ENCODE data around the gene LEMD2. TPM values are rescaled to one million over a fixed set of nuclear protein-coding genes. Genes with fewer than 3 reads are reported as not detected.
A peak's percentile ranks its signal among the peaks of the same experiment; 100 is the strongest.

Gene LEMD2
- total and polyA plus RNA-seq, 2 experiments from 2014 or later = 21.5 to 67.5 TPM

DNA sequence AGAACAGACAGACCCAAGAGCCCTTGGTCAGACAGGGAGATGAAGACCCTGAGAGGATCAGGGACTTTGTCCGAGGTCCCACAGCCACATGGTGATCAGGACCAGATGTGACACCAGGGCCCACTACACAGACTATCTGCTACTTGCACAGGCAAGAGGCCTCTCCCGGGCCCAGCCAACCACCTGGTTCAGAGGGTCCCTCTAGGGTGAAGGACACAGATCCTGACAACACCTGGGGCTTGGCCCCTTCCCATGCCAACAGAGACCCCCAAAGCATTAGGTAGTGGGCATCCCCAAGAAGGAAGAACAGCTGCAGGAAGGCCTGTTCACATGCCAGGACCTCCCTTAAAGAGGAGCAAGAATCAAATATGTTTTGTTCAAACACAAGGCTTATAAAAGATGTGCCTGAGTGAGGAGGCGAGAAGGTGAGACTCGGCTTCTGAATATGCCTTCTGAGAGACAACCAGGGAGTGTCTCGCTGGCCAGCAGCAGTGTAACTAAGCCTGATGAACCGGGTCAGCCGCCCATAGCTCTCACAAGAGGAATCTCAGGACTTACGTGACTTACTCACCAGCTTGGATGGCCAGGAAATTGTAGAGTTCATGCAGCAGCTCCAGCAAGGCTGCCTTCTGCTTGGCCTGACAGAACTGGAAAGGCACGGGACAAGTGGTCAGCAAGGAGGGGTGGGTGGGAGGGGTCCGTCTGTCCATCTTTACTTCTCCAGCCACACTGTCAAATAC is 5.0 kb downstream of the LEMD2 start:
- peaks cover 37% of the 10 kb centered on the region for H3K36me3 ChIP-seq (ENCODE audit: low read depth)
- 82 to 85% methylated on average over 10 of the region's 10 CpGs for WGBS, 2 experiments (ENCODE audit: low coverage in 1 of 2, low lambda C conversion rate in 2 of 2, missing lambda C conversion rate in 2 of 2)

DNA sequence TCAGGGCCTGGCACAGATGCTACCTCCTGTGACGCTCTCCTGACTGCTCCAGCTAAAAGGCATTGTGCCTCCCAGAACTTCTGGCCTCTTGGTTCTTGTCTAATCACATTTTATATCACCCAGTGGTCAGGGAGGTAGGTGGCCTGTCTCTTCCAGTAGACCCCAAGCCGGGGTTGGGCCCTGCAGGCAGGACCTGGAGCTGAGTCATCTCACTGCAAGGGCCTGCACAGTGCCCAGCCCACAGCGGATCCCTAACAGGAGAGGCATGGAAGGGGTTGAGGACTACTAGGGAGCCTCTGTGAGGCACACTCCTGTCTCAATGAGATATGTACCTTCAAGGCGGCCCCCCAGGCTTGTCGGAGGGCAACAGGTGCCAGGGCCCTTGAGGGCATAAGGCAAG is 6.4 kb downstream of the LEMD2 start:
- Histone ChIP-seq H3K4me3 (no peak overlapping the region), H3F3A (ENCODE audit: insufficient read depth) (peaks cover 27% of the 10 kb centered on the region), H3K27ac (no peak overlapping the region), H2AFZ (no peak overlapping the region), H3K4me1 (ENCODE audit: insufficient read depth) (peaks cover 40% of the 10 kb centered on the region), H3K9me2 (ENCODE audit: insufficient read depth) (no peaks in the 10 kb centered on the region), H3K4me2 (ENCODE audit: unreplicated experiment) (no peak overlapping the region), H3K9ac (no peak overlapping the region), H3K79me2 (ENCODE audit: insufficient read depth) (peaks cover 44% of the 10 kb centered on the region), H3K36me3 (ENCODE audit: low read depth) (peaks cover 48% of the 10 kb centered on the region), H3K9me3 (ENCODE audit: low read depth) (no peaks in the 10 kb centered on the region), H3K27me3 (replicated peaks; ENCODE audit: insufficient read depth) (no peaks in the 10 kb centered on the region), H4K20me1 (ENCODE audit: insufficient read depth) (no peaks in the 10 kb centered on the region)
- 89% methylated on average over 5 of the region's 5 CpGs for WGBS, 2 experiments (ENCODE audit: low coverage in 1 of 2, low lambda C conversion rate in 2 of 2, missing lambda C conversion rate in 2 of 2)
- DNase-seq = no peak
- in situ Hi-C loops (cut with MboI) = no loop called here
- no peak for TF ChIP-seq EZH2phosphoT487 (IDR thresholded peaks at IDR 0.05; ENCODE audit: insufficient read depth, low read depth)
- no peak for TF ChIP-seq EZH2 (IDR thresholded peaks at IDR 0.05; ENCODE audit: insufficient read depth, poor library complexity, severe bottlenecking)

More for the DNA sequence above, 5.0 kb downstream of the LEMD2 start:
- DNase-seq = peak; percentile 16
- in situ Hi-C loops (cut with MboI) = no loop called here
- Histone ChIP-seq H3K79me2 (ENCODE audit: insufficient read depth) (peaks cover 44% of the 10 kb centered on the region), H3K4me3 (no peak overlapping the region), H3K27ac (no peak overlapping the region), H2AFZ (no peak overlapping the region), H3K27me3 (replicated peaks; ENCODE audit: insufficient read depth) (no peaks in the 10 kb centered on the region), H3K9ac (no peak overlapping the region), H3K4me1 (ENCODE audit: insufficient read depth) (peaks cover 43% of the 10 kb centered on the region), H3F3A (ENCODE audit: insufficient read depth) (peaks cover 31% of the 10 kb centered on the region), H3K9me2 (ENCODE audit: insufficient read depth) (no peaks in the 10 kb centered on the region), H3K4me2 (ENCODE audit: unreplicated experiment) (no peak overlapping the region), H3K9me3 (ENCODE audit: low read depth) (no peaks in the 10 kb centered on the region), H4K20me1 (ENCODE audit: insufficient read depth) (no peaks in the 10 kb centered on the region)
- TF ChIP-seq EZH2phosphoT487 (IDR thresholded peaks at IDR 0.05; ENCODE audit: insufficient read depth, low read depth) = no peak
- TF ChIP-seq EZH2 (IDR thresholded peaks at IDR 0.05; ENCODE audit: insufficient read depth, poor library complexity, severe bottlenecking) = no peak

DNA sequence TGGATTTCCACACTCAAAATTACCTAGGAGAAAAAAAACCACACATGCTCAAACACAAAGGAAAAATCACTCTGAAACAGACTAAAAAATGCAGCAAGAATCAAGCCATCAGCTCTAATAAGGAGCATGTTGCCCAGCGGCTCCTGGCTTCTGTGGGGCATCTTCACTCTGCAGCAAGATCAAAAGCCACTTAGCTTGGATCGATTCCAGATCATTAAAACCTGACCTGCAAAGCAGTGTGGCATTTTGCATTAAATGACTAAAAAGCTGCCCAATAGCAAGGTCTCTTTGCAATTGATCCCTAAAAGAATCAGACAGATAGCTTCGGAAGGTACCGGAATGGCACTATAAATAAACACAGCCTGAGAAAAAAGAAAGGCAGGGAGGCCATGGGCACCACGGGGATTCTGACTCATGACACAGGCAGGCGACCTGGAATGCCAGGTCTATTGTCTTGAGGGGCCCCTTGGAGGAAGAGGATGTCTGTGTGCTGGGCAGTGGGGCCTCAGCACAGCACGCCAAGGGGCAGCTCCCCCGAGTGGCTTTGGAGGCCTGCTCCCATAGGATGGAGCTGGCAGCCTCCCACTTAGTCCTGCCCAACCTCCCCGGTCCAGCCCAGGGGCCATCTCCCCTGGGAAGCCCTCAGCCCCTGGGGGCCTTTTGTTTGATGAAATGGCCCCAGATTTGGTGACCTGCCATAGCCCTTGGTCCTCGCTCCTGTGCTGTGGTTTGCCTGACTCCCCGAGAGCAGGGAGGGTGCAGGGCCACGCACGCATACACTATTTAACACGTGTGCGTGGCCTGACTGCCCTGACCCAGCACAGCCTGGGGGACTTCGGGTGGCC is 7.6 kb downstream of the LEMD2 start:
- Histone ChIP-seq H3K27ac (peak overlapping the region; percentile 49), H3K9me2 (ENCODE audit: insufficient read depth) (no peaks in the 10 kb centered on the region), H3K4me3 (no peak overlapping the region), H3F3A (ENCODE audit: insufficient read depth) (peaks cover 15% of the 10 kb centered on the region), H3K9me3 (ENCODE audit: low read depth) (no peaks in the 10 kb centered on the region), H3K9ac (peak overlapping the region; percentile 26; the same call in 1 of the 2 replicates), H3K4me1 (ENCODE audit: insufficient read depth) (peaks cover 28% of the 10 kb centered on the region), H4K20me1 (ENCODE audit: insufficient read depth) (no peaks in the 10 kb centered on the region), H3K36me3 (ENCODE audit: low read depth) (peaks cover 60% of the 10 kb centered on the region), H3K4me2 (ENCODE audit: unreplicated experiment) (peak overlapping the region; percentile 16), H2AFZ (no peak overlapping the region), H3K79me2 (ENCODE audit: insufficient read depth) (peaks cover 41% of the 10 kb centered on the region), H3K27me3 (replicated peaks; ENCODE audit: insufficient read depth) (no peaks in the 10 kb centered on the region)
- in situ Hi-C loops (cut with MboI) = no loop called here
- TF ChIP-seq EZH2phosphoT487 (IDR thresholded peaks at IDR 0.05; ENCODE audit: insufficient read depth, low read depth) (no peak), EZH2 (IDR thresholded peaks at IDR 0.05; ENCODE audit: insufficient read depth, poor library complexity, severe bottlenecking) (no peak)
- 75 to 78% methylated on average over 15 to 16 of the region's 16 CpGs for WGBS, 2 experiments (ENCODE audit: low coverage in 1 of 2, low lambda C conversion rate in 2 of 2, missing lambda C conversion rate in 2 of 2)
- peak; percentile 71 for DNase-seq

DNA sequence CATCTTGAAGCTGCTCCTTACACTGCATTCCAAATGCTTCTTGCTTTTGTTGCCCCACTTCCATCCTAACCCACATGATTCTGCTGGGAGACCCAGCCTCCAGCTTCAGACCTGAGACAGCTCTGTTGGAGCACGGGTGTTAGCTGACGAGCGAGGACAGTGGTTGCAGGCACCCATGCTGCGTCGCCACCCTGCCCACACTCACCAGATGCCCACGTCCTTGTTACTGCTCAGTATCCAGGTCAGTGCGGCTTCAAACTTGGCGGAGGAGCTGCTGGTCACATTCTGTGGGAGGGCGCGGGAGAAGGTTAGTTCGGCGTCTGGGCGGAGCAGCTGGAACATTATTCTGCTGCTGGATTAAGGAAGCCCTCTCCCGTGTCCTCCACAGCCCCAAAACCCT is 9.0 kb downstream of the LEMD2 start:
- Histone ChIP-seq H3K4me1 (ENCODE audit: insufficient read depth) (peaks cover 15% of the 10 kb centered on the region), H3K27ac (no peak overlapping the region), H3K9ac (no peak overlapping the region), H3K4me3 (no peak overlapping the region), H3K36me3 (ENCODE audit: low read depth) (peaks cover 67% of the 10 kb centered on the region), H3K79me2 (ENCODE audit: insufficient read depth) (peaks cover 32% of the 10 kb centered on the region), H3K27me3 (replicated peaks; ENCODE audit: insufficient read depth) (no peaks in the 10 kb centered on the region), H3K9me2 (ENCODE audit: insufficient read depth) (no peaks in the 10 kb centered on the region), H2AFZ (no peak overlapping the region), H3F3A (ENCODE audit: insufficient read depth) (peaks cover 6% of the 10 kb centered on the region), H3K9me3 (ENCODE audit: low read depth) (no peaks in the 10 kb centered on the region), H4K20me1 (ENCODE audit: insufficient read depth) (no peaks in the 10 kb centered on the region), H3K4me2 (ENCODE audit: unreplicated experiment) (no peak overlapping the region)
- no peak for DNase-seq
- 87 to 91% methylated on average over 14 of the region's 14 CpGs for WGBS, 2 experiments (ENCODE audit: low coverage in 1 of 2, low lambda C conversion rate in 2 of 2, missing lambda C conversion rate in 2 of 2)
- TF ChIP-seq EZH2 (IDR thresholded peaks at IDR 0.05; ENCODE audit: insufficient read depth, poor library complexity, severe bottlenecking) = no peak
- no peak for TF ChIP-seq EZH2phosphoT487 (IDR thresholded peaks at IDR 0.05; ENCODE audit: insufficient read depth, low read depth)
- in situ Hi-C loops (cut with MboI) = loop anchor here (10.0 kb wide), 1 partner anchor 245 kb away; no protein-coding TSS in a partner anchor
